Measurements from ENCODE around the gene SWT1. TPM values are rescaled to one million over a fixed set of nuclear protein-coding genes. Genes with fewer than 3 reads are reported as not detected.

SWT1 gene
- total and polyA plus RNA-seq, 2 of the 13 experiments (the other 11 are each of a cell fraction or from before 2014, with no cell fraction given), result 1.7 to 2.5 TPM

GRCh38 chr1:185309566-185309965 is 152.6 kb downstream of the SWT1 start (continued):
- TF ChIP-seq TFDP2 (CRISPR knock-in tag; IDR thresholded peaks at IDR 0.05) (no peak), ZFX (CRISPR knock-in tag; IDR thresholded peaks at IDR 0.05; ENCODE audit: low read depth) (no peak), ZNF468 (CRISPR knock-in tag; IDR thresholded peaks at IDR 0.05) (no peak)

- ChIA-PET POLR2A (no interaction called here), CTCF (ENCODE audit: low intra/inter-chr PET ratio, low total read pairs) (no interaction called here)
- H3K4me2 ChIP-seq (ENCODE audit: low read depth, low read length), result peak overlapping the region; percentile 77
- in situ Hi-C loops (cut with HindIII; ENCODE audit: extremely low pct_ligation_motif_present, low pct_unique_long_range_greater_than_20kb) (loop anchor here (10.0 kb wide), 1 partner anchor 373 kb away; no protein-coding TSS in a partner anchor), intact Hi-C loops (cut with micrococcal nuclease; ENCODE audit: unreplicated experiment) (no loop called here)
- H3K9me3 ChIP-seq (ENCODE audit: low read length), result no peaks in the 10 kb centered on the region
- H3K36me3 ChIP-seq (replicated peaks in 1 of 2; ENCODE audit: control insufficient read depth in 1 of 2, insufficient read depth in 2 of 2, low read length in 2 of 2), result peaks cover 12 to 23% of the 10 kb centered on the region in 2 experiments
- H3K27ac ChIP-seq (ENCODE audit: extremely low read length, insufficient read depth, low read length), result peak overlapping the region; percentile 37
- peaks cover 45% of the 10 kb centered on the region for H3K4me1 ChIP-seq (ENCODE audit: insufficient read depth, low read length)
- BruUV-seq (replicated peaks), result no TSS peak
- peak; percentile 10 for DNase-seq (ENCODE audit: low spot score)
- H4K20me1 ChIP-seq (ENCODE audit: insufficient read depth, low read length), result peaks cover 40% of the 10 kb centered on the region
- no peaks in the 10 kb centered on the region for H3K27me3 ChIP-seq (ENCODE audit: control insufficient read depth in 1 of 2, insufficient read depth in 2 of 2, low read length in 2 of 2)
- peak; percentile 47 for ATAC-seq
- no peak for FAIRE-seq
- peak overlapping the region in 1 of 3 experiments; percentile 19; a peak in 1 of 6 replicates for H3K4me3 ChIP-seq (replicated peaks in 1 of 3; ENCODE audit: insufficient read depth in 1 of 3, low read depth in 2 of 3, low read length in 3 of 3)
- no peak overlapping the region for H2AFZ ChIP-seq (ENCODE audit: low read length)
- H3K9ac ChIP-seq (ENCODE audit: insufficient read depth, low read depth, low read length), result no peak overlapping the region
- peaks cover 63% of the 10 kb centered on the region for H3K79me2 ChIP-seq (ENCODE audit: insufficient read depth, low read length)
- TF ChIP-seq ZNF780A (CRISPR knock-in tag; IDR thresholded peaks at IDR 0.05) (no peak), ZXDC (CRISPR knock-in tag; IDR thresholded peaks at IDR 0.05) (no peak), CENPBD1 (CRISPR knock-in tag; IDR thresholded peaks at IDR 0.05; ENCODE audit: borderline replicate concordance, low read depth) (no peak), KDM2A (CRISPR knock-in tag; IDR thresholded peaks at IDR 0.05; ENCODE audit: borderline replicate concordance, low read depth) (no peak), HNF4A (CRISPR knock-in tag; IDR thresholded peaks at IDR 0.05) (peak; percentile 55; the same call in 1 of the 2 replicates), ZNF672 (CRISPR knock-in tag; IDR thresholded peaks at IDR 0.05) (no peak), ZNF816 (CRISPR knock-in tag; IDR thresholded peaks at IDR 0.05; ENCODE audit: borderline replicate concordance) (no peak), MLLT10 (CRISPR knock-in tag; IDR thresholded peaks at IDR 0.05) (no peak), ARID5B (CRISPR knock-in tag; IDR thresholded peaks at IDR 0.05) (peak; percentile 29; the same call in 1 of the 2 replicates), ZBTB37 (CRISPR knock-in tag; IDR thresholded peaks at IDR 0.05) (no peak)
These were observed 154.7 kb downstream of the SWT1 start for GRCh38 chr1:185311589-185312225.

Measured in HepG2 (cell line).